ENCODE results near the gene GLTP.

Gene GLTP

GRCh38 chr12:109818905-109819500, 61.3 kb downstream of the GLTP start:
- no peak for TF ChIP-seq CTCF (IDR thresholded peaks at IDR 0.05; ENCODE audit: low read depth, low read length)
- DNase-seq (ENCODE audit: low read depth in 2 of 2), result peak; percentile 29 to 41
- no peak overlapping the region for H3K4me3 ChIP-seq (replicated peaks in 1 of 2; ENCODE audit: low read depth in 2 of 2, low read length in 2 of 2)

DNA sequence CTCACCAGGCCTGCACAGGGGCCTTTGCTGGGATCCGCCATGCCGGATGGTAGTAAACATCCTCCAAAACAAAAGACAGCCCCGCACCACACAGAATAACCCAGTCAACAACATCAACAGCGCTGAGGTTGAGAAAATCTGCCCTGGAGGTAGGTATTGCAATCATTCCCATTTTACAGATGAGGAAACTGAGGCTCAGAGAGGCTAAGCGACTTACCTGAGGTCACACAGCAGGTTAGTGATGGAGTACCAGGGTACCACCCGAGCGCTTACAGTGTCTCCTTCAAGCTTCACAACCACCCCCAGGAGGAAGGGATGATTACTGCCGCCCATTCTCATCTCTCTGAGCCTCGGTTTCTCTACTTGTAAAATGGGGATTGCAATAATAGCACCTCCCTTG, 62.1 kb downstream of the GLTP start:
- DNase-seq (ENCODE audit: low read depth in 2 of 2), result no peak
- H3K4me3 ChIP-seq (replicated peaks in 1 of 2; ENCODE audit: low read depth in 2 of 2, low read length in 2 of 2), result no peak overlapping the region
- TF ChIP-seq CTCF (IDR thresholded peaks at IDR 0.05; ENCODE audit: low read depth, low read length), result no peak

DNA sequence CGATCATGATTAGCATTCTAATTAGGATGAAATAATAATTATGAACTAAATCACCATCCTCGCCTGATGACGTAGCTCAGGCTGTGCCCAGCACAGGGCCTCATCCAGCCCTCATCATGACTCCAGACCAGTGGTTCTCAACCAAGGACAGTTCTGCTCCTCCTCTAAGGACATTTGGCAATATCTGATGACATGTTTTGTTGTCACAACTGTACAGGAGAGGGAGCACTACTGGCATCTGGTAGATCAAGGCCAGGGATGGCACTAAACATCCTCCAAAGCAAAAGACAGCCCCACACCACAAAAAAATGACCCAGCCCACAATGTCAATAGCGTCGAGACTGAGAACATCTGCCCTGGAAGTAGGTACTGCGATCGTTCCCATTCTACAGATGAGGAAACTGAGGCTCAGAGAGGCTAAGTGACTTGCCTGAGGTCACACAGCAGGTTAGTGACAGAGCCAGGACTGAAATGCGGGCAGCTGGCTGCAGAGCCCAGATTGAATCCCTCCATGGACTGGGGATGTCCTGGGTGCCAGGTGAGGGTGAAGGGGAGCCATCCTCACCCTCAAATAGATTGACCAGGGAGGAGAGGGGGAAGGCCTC, 62.6 kb downstream of the GLTP start:
- no peak for TF ChIP-seq CTCF (IDR thresholded peaks at IDR 0.05; ENCODE audit: low read depth, low read length)
- H3K4me3 ChIP-seq (replicated peaks in 1 of 2; ENCODE audit: low read depth in 2 of 2, low read length in 2 of 2), result no peak overlapping the region
- no peak for DNase-seq (ENCODE audit: low read depth in 2 of 2)

DNA sequence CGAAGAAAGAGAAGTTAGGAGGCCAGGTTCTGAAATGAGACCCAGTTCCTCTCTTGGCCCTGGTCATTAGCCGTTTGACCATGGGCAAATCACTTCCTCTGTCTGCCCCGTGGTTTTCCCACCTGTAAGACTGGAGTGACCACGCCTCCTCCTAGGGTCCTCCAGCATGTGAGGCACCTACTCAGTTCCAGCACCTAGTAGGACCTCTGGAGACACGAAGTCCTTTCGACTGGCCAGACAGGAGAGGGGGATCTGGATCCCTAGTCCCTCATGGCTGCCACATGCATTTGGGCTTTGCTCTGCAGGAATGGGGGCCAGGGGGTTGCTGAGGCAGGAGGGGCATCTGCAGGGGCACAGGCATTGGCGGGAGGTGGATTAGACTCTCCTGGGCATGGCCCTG, 63.5 kb downstream of the GLTP start:
- TF ChIP-seq CTCF (IDR thresholded peaks at IDR 0.05; ENCODE audit: low read depth, low read length), result no peak
- DNase-seq (ENCODE audit: low read depth in 2 of 2), result no peak
- no peak overlapping the region for H3K4me3 ChIP-seq (replicated peaks in 1 of 2; ENCODE audit: low read depth in 2 of 2, low read length in 2 of 2)

DNA sequence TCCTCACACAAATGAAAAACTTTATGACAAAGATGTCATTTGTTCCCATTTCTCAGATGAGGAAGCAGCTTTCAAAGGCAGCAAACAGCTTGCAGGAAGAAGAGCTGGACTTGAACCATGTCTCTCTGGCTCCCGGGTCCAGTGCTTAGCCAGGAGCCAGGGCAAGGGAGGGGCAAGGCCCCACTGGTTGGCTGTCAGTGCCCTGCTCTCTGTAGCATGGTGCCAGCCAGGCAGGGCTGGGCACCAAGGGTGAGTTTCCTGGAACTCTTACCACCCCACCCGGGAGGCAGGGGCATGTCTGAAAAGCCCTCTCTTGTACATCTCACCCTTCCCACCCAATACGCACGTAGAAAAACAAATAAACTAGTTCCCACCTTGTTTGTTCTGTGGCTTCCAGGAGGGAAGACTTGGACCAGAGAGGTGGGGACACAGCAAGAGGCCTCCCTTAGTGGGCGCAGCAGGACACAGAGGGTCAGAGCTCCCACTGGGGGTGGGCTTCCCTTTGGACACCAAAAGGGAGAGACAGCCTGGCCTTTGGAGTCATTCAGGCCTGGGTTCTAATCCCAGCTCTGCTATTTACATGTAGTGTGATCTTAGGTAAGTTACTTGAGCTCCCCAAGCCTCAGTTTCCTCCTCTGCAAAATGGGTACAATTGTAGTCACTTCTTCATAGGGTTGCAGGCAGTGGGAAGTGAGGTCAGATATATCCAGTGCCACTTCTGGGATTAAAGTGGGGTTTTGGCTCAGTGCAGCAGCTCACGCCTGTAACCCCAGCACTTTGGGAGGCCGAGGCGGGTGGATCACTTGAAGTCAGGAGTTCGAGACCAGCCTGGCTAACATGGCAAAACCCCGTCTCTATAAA, 64.4 kb downstream of the GLTP start:
- DNase-seq (ENCODE audit: low read depth in 2 of 2), result no peak
- no peak for TF ChIP-seq CTCF (IDR thresholded peaks at IDR 0.05; ENCODE audit: low read depth, low read length)
- H3K4me3 ChIP-seq (replicated peaks in 1 of 2; ENCODE audit: low read depth in 2 of 2, low read length in 2 of 2), result no peak overlapping the region

GRCh38 chr12:109815225-109815624, 65.1 kb downstream of the GLTP start:
- no peak for TF ChIP-seq CTCF (IDR thresholded peaks at IDR 0.05; ENCODE audit: low read depth, low read length)
- DNase-seq (ENCODE audit: low read depth in 2 of 2), result no peak
- no peak overlapping the region for H3K4me3 ChIP-seq (replicated peaks in 1 of 2; ENCODE audit: low read depth in 2 of 2, low read length in 2 of 2)
